Tibial nerve (tissue), 4 donors: ENCODE measurements around the gene PAQR6. TPM values are rescaled to one million over a fixed set of nuclear protein-coding genes. Genes with fewer than 3 reads are reported as not detected.

Experiments
- DNase-seq, 2 donors: peaks; one replicate each; pipeline ENCODE4 v3.0.0-alpha.2; 2019; ENCODE audit warnings: low spot score in 2 of 2
- H3K27ac ChIP-seq, 4 donors: fragments of 200-600 bp; sonication (generic) in 3 of 4; one replicate each; pipeline ENCODE4 v1.5.1; 2017 to 2019; ENCODE audit warnings: mild to moderate bottlenecking in 1 of 4
- H3K27me3 ChIP-seq, 2 donors: fragments of 200-600 bp; sonication (generic) in 1 of 2; one replicate each; pipeline versions ENCODE4 v1.5.1 to v1.6.0; 2017 to 2019
- H3K36me3 ChIP-seq, 3 donors: fragments of 200-600 bp; sonication (generic); one replicate each; pipeline ENCODE4 v1.5.1; 2018 to 2019
- H3K4me1 ChIP-seq, 4 donors: fragments of 200-600 bp; sonication (generic) in 3 of 4; one replicate each; pipeline ENCODE4 v1.5.1; 2017 to 2019
- H3K4me3 ChIP-seq, 4 donors: fragments of 200-600 bp; sonication (generic) in 3 of 4; one replicate each; pipeline ENCODE4 v1.5.1; 2017 to 2019; ENCODE audit warnings: mild to moderate bottlenecking in 1 of 4, moderate library complexity in 1 of 4
- H3K9me3 ChIP-seq, 4 donors: fragments of 200-600 bp; sonication (generic) in 3 of 4; one replicate each; pipeline ENCODE4 v1.5.1; 2017 to 2019
- EP300 ChIP-seq, 2 donors: sonication (generic); formaldehyde crosslinking; IDR thresholded peaks; one replicate each; pipeline ENCODE4 v1.6.1; 2017; ENCODE audit warnings: antibody characterized with exemption in 2 of 2, mild to moderate bottlenecking in 1 of 2
- POLR2A ChIP-seq, 2 donors: fragments of 450-650 bp; IDR thresholded peaks; one replicate each; pipeline ENCODE4 v1.6.1; 2017; ENCODE audit warnings: antibody characterized with exemption in 2 of 2, mild to moderate bottlenecking in 2 of 2, moderate library complexity in 2 of 2
- WGBS, 2 donors: methylation state at CpG; one replicate each; pipeline ENCODE4 v1.1.5; 2018; 5-methylcytosine and 5-hydroxymethylcytosine counted together
- total RNA-seq, 4 donors: library from RNA; depleted of rRNA; stranded (reverse); fragments of >200 nt; gene quantifications; one replicate each; pipeline ENCODE4 v1.1.0, GENCODE V29; 2016
- TF ChIP-seq, protein P1 (sequence below), 5 experiments: fragments of 200-600 bp in 3 of 5; fragments of 450-650 bp in 2 of 5; sonication (generic) in 3 of 5; IDR thresholded peaks; one replicate each; pipeline ENCODE4 v1.5.1; 2016 to 2019; ENCODE audit warnings: antibody characterized with exemption in 5 of 5, mild to moderate bottlenecking in 3 of 5, moderate library complexity in 2 of 5

Gene PAQR6
- total RNA-seq, 4 donors from 2014 or later: 26.4 to 44.6 (median 31.2) TPM

GRCh38 chr1:156283521-156283920 is 35.7 kb upstream of the PAQR6 start:
- no peak for DNase-seq
- no peaks in the 10 kb centered on the region for H3K27me3 ChIP-seq
- H3K4me3 ChIP-seq: peak overlapping the region; percentile 65 to 94 (median 78)
- H3K36me3 ChIP-seq: peaks cover 0 to 25% (median 5%) of the 10 kb centered on the region in 3 donors
- peaks cover 0 to 47% (median 16%) of the 10 kb centered on the region in 4 donors for H3K4me1 ChIP-seq
- H3K27ac ChIP-seq: peak overlapping the region in 1 of 4 donors; percentile 88
- no peaks in the 10 kb centered on the region for H3K9me3 ChIP-seq
- TF ChIP-seq POLR2A (IDR thresholded peaks at IDR 0.05) (no peak), EP300 (IDR thresholded peaks at IDR 0.05) (no peak)
- 81 to 86% methylated on average over 1 of the region's 1 CpG for WGBS, 2 donors

GRCh38 chr1:156282479-156283222 is 34.8 kb upstream of the PAQR6 start, which contains the start of gene SMG5:
Gene SMG5 (minus strand): TSS chr1:156282825. CDS start chr1:156282680, 145 bp downstream.
- Histone ChIP-seq H3K27ac (peak within 1 kb of the TSS; percentile 55 to 92 (median 90)), H3K9me3 (no peaks in the 10 kb centered on the region), H3K4me3 (peak within 1 kb of the TSS; percentile 65 to 94 (median 78)), H3K36me3 (peaks cover 0 to 31% (median 8%) of the 10 kb centered on the region in 3 donors), H3K27me3 (no peaks in the 10 kb centered on the region), H3K4me1 (peaks cover 0 to 47% (median 16%) of the 10 kb centered on the region in 4 donors)
- 0 to 1% methylated on average over 39 to 47 of the region's 50 CpGs for WGBS, 2 donors
- TF ChIP-seq, protein P1, sequence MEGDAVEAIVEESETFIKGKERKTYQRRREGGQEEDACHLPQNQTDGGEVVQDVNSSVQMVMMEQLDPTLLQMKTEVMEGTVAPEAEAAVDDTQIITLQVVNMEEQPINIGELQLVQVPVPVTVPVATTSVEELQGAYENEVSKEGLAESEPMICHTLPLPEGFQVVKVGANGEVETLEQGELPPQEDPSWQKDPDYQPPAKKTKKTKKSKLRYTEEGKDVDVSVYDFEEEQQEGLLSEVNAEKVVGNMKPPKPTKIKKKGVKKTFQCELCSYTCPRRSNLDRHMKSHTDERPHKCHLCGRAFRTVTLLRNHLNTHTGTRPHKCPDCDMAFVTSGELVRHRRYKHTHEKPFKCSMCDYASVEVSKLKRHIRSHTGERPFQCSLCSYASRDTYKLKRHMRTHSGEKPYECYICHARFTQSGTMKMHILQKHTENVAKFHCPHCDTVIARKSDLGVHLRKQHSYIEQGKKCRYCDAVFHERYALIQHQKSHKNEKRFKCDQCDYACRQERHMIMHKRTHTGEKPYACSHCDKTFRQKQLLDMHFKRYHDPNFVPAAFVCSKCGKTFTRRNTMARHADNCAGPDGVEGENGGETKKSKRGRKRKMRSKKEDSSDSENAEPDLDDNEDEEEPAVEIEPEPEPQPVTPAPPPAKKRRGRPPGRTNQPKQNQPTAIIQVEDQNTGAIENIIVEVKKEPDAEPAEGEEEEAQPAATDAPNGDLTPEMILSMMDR (IDR thresholded peaks at IDR 0.05): peak in 1 of 5 experiments; percentile 39
- TF ChIP-seq POLR2A (IDR thresholded peaks at IDR 0.05) (peak; percentile 59 to 83), EP300 (IDR thresholded peaks at IDR 0.05) (peak; percentile 87 to 94)
- DNase-seq: peak; percentile 91 to 93

GRCh38 chr1:156281693-156282478 is 34.0 kb upstream of the PAQR6 start:
- TF ChIP-seq POLR2A (IDR thresholded peaks at IDR 0.05) (no peak), EP300 (IDR thresholded peaks at IDR 0.05) (no peak)
- TF ChIP-seq, protein P1 (IDR thresholded peaks at IDR 0.05): no peak
- DNase-seq: no peak
- Histone ChIP-seq H3K27ac (peak overlapping the region; percentile 55 to 92 (median 90)), H3K9me3 (no peaks in the 10 kb centered on the region), H3K4me3 (peak overlapping the region; percentile 65 to 94 (median 78)), H3K27me3 (no peaks in the 10 kb centered on the region), H3K36me3 (peaks cover 0 to 39% (median 11%) of the 10 kb centered on the region in 3 donors), H3K4me1 (peaks cover 0 to 47% (median 16%) of the 10 kb centered on the region in 4 donors)
- WGBS, 2 donors: 6 to 7% methylated on average over 22 of the region's 22 CpGs

DNA sequence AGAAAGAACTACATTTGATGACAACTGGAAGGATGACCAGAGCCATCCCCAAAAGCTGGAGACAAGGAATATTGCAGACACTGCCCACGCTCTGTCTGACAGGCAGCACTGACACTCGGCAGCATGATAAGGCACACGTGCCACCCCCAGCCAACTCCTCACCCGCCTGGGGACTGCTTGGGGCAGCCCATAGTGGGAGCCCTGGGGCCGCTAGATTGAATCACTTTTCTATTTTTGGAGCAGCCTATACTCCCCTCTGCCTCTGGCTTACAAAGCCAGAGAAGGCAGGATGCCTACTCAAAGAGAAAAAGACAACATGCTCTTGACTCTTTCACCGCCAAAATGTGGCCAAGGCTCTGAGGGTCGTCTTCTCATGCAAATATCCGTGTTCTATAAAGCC is 33.4 kb upstream of the PAQR6 start:
- 16 to 23% methylated on average over 8 of the region's 8 CpGs for WGBS, 2 donors
- DNase-seq: no peak
- Histone ChIP-seq H3K4me1 (peaks cover 0 to 47% (median 16%) of the 10 kb centered on the region in 4 donors), H3K27me3 (no peaks in the 10 kb centered on the region), H3K36me3 (peaks cover 0 to 39% (median 12%) of the 10 kb centered on the region in 3 donors), H3K9me3 (no peaks in the 10 kb centered on the region), H3K27ac (peak overlapping the region in 2 of 4 donors; percentile 88 to 92), H3K4me3 (peak overlapping the region in 3 of 4 donors; percentile 65 to 94 (median 89))
- TF ChIP-seq POLR2A (IDR thresholded peaks at IDR 0.05): no peak
- TF ChIP-seq, protein P1 (IDR thresholded peaks at IDR 0.05): no peak
- TF ChIP-seq EP300 (IDR thresholded peaks at IDR 0.05): no peak

DNA sequence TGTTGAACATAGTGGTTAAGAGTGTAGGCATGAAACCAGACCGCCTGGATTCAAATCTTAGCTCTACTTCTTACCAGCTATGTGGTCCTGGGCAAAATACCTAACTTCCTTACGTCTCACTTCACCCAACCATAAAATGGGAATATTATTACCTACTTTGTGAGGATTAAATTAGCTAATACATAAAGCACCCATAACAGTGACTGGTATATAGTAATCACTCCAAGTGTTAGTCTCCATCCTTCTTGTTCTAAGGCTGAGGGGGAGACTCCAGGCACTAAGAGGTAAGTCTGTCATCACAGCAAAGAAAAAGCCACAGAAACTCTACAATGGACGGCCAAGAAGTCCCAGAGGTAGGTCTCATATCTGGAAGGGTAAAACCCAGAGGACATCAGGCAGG is 32.0 kb upstream of the PAQR6 start:
- peaks cover 0 to 47% (median 16%) of the 10 kb centered on the region in 4 donors for H3K4me1 ChIP-seq
- H3K27me3 ChIP-seq: no peaks in the 10 kb centered on the region
- H3K36me3 ChIP-seq: peaks cover 0 to 44% (median 12%) of the 10 kb centered on the region in 3 donors
- no peaks in the 10 kb centered on the region for H3K9me3 ChIP-seq
- WGBS, 2 donors: 87 to 94% methylated on average over 3 of the region's 3 CpGs
- DNase-seq: no peak
- no peak overlapping the region for H3K4me3 ChIP-seq
- H3K27ac ChIP-seq: no peak overlapping the region
- TF ChIP-seq EP300 (IDR thresholded peaks at IDR 0.05): no peak
- TF ChIP-seq POLR2A (IDR thresholded peaks at IDR 0.05): no peak
- TF ChIP-seq, protein P1 (IDR thresholded peaks at IDR 0.05): no peak
